K562 (cell line): ENCODE measurements around the gene CEP290. TPM values are rescaled to one million over a fixed set of nuclear protein-coding genes. Genes with fewer than 3 reads are reported as not detected.

Experiments used
- ARHGAP35 ChIP-seq: fragments of 450-650 bp; IDR thresholded peaks from 2 replicates; pipeline ENCODE4 v1.6.1; 2018; ENCODE audit not compliant: partially characterized antibody
- ILF3 ChIP-seq: fragments of 450-650 bp; IDR thresholded peaks from 2 replicates; pipeline ENCODE4 v1.6.1; 2018; ENCODE audit warnings: antibody characterized with exemption, mild to moderate bottlenecking, moderate library complexity, borderline replicate concordance
- PRMT5 ChIP-seq: sonication (generic); formaldehyde crosslinking; IDR thresholded peaks from 2 replicates; pipeline ENCODE4 v1.5.0; 2020; ENCODE audit warnings: missing genetic modification reagents
- PYGO2 ChIP-seq: fragments of 450-650 bp; IDR thresholded peaks from 2 replicates; pipeline ENCODE4 v1.6.1; 2016; ENCODE audit warnings: mild to moderate bottlenecking, missing genetic modification characterization, moderate library complexity, missing compliant biosample characterization
- RAD21 ChIP-seq, 2 experiments: fragments of 250-450 bp in 1 of 2; fragments of 450-650 bp in 1 of 2; sonication (Bioruptor Pico) in 1 of 2; formaldehyde crosslinking in 1 of 2; IDR thresholded peaks in 1 of 2; conservative IDR thresholded peaks in 1 of 2; 2 replicates each; pipeline versions ENCODE4 v1.4.0 to v1.8.0; 2020 to 2022; ENCODE audit warnings: mild to moderate bottlenecking in 2 of 2, moderate library complexity in 1 of 2
- REST ChIP-seq, 2 experiments: fragments of 450-650 bp; formaldehyde crosslinking in 1 of 2; IDR thresholded peaks; 2 replicates each; pipeline versions ENCODE4 v1.4.0 to v1.6.1; 2014 to 2020; ENCODE audit warnings: mild to moderate bottlenecking in 2 of 2, borderline replicate concordance in 1 of 2, low read depth in 1 of 2
- TGIF2 ChIP-seq: sonication (generic); formaldehyde crosslinking; IDR thresholded peaks from 2 replicates; pipeline ENCODE4 v1.8.1; 2022; ENCODE audit warnings: mild to moderate bottlenecking, missing genetic modification reagents, moderate library complexity
- ZNF280B ChIP-seq: fragments of 250-450 bp; sonication (Bioruptor Pico); IDR thresholded peaks from 2 replicates; pipeline ENCODE4 v1.5.1; 2021; ENCODE audit warnings: mild to moderate bottlenecking
- ZNF3 ChIP-seq: fragments of 250-450 bp; sonication (Bioruptor Pico); IDR thresholded peaks from 2 replicates; pipeline ENCODE4 v1.5.0; 2021; ENCODE audit warnings: mild to moderate bottlenecking, moderate library complexity
- ZNF316 ChIP-seq: fragments of 450-650 bp; IDR thresholded peaks from 2 replicates; pipeline ENCODE4 v1.6.1; 2016
- ZNF57 ChIP-seq: fragments of 450-650 bp; formaldehyde crosslinking; IDR thresholded peaks from 2 replicates; pipeline ENCODE4 v1.4.0; 2020; ENCODE audit warnings: mild to moderate bottlenecking, moderate library complexity
- polyA plus RNA-seq, 8 experiments: library from polyadenylated mRNA; depleted of rRNA in 4 of 8; stranded (reverse) in 5 of 8; unstranded in 3 of 8; fragments of >200 nt; fragmentation: Nextera tagmentation in 2 of 8; fragmentation: Illumina TruSeq in 1 of 8; extraction: Ambion mirVana in 2 of 8; extraction: Trizol in 1 of 8; gene quantifications; 2 replicates each; pipeline versions ENCODE4 v1.2.1 to v1.2.3, GENCODE V29; 2011 to 2014; ENCODE audit warnings: inconsistent platforms in 1 of 8, missing spikeins in 1 of 8
- total RNA-seq, 7 experiments: library from RNA; depleted of rRNA in 6 of 7; stranded (reverse); fragments of >200 nt in 6 of 7; fragmentation: Illumina TruSeq in 2 of 7; extraction: Trizol in 2 of 7; gene quantifications; 2 replicates each; pipeline versions ENCODE4 v1.2.1 to v1.2.3, GENCODE V29; 2011 to 2021; ENCODE audit warnings: low replicate concordance in 1 of 7
- TF ChIP-seq, protein P1 (sequence below): sonication (generic); formaldehyde crosslinking; IDR thresholded peaks from 2 replicates; pipeline ENCODE4 v1.8.1; 2023; ENCODE audit warnings: missing genetic modification reagents, mild to moderate bottlenecking, borderline replicate concordance

CEP290 gene
- total and polyA plus RNA-seq, 9 of the 15 experiments (the other 6 are each of a cell fraction or from before 2014, with no cell fraction given): 7.2 to 19.4 (median 18.1) TPM

- TF ChIP-seq REST (IDR thresholded peaks at IDR 0.05; ENCODE audit: borderline replicate concordance) (no peak), REST (CRISPR knock-in tag; IDR thresholded peaks at IDR 0.05; ENCODE audit: low read depth) (no peak), TGIF2 (CRISPR knock-in tag) (no peak), ZNF3 (no peak), ARHGAP35 (no peak), ZNF316 (no peak), PYGO2 (tag) (no peak), ILF3 (no peak), ZNF280B (CRISPR knock-in tag) (no peak), PRMT5 (no peak), RAD21 (CRISPR knock-in tag; conservative IDR thresholded peaks at IDR 0.05 in 1 of 2, IDR thresholded peaks at IDR 0.05 in 1 of 2) (no peak), ZNF57 (no peak)
- TF ChIP-seq, protein P1, sequence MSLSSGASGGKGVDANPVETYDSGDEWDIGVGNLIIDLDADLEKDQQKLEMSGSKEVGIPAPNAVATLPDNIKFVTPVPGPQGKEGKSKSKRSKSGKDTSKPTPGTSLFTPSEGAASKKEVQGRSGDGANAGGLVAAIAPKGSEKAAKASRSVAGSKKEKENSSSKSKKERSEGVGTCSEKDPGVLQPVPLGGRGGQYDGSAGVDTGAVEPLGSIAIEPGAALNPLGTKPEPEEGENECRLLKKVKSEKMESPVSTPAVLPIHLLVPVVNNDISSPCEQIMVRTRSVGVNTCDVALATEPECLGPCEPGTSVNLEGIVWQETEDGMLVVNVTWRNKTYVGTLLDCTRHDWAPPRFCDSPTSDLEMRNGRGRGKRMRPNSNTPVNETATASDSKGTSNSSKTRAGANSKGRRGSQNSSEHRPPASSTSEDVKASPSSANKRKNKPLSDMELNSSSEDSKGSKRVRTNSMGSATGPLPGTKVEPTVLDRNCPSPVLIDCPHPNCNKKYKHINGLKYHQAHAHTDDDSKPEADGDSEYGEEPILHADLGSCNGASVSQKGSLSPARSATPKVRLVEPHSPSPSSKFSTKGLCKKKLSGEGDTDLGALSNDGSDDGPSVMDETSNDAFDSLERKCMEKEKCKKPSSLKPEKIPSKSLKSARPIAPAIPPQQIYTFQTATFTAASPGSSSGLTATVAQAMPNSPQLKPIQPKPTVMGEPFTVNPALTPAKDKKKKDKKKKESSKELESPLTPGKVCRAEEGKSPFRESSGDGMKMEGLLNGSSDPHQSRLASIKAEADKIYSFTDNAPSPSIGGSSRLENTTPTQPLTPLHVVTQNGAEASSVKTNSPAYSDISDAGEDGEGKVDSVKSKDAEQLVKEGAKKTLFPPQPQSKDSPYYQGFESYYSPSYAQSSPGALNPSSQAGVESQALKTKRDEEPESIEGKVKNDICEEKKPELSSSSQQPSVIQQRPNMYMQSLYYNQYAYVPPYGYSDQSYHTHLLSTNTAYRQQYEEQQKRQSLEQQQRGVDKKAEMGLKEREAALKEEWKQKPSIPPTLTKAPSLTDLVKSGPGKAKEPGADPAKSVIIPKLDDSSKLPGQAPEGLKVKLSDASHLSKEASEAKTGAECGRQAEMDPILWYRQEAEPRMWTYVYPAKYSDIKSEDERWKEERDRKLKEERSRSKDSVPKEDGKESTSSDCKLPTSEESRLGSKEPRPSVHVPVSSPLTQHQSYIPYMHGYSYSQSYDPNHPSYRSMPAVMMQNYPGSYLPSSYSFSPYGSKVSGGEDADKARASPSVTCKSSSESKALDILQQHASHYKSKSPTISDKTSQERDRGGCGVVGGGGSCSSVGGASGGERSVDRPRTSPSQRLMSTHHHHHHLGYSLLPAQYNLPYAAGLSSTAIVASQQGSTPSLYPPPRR (CRISPR knock-in tag): no peak
Measured at GRCh38 chr12:88035271-88035906, 106.5 kb downstream of the CEP290 start (continued).
